ENCODE measurements around the gene B3GNT2. TPM values are rescaled to one million over a fixed set of nuclear protein-coding genes. Genes with fewer than 3 reads are reported as not detected.
A peak's percentile ranks its signal among the peaks of the same experiment; 100 is the strongest.

B3GNT2 gene
- total RNA-seq, 3 donors from 2014 or later, result 27.1 to 44.6 (median 30.0) TPM

GRCh38 chr2:62200291-62200841 lies 4.5 kb downstream of the B3GNT2 start:
- ATAC-seq (no peak), DNase-seq (no peak)
- Histone ChIP-seq H3K9me3 (no peaks in the 10 kb centered on the region), H3K36me3 (ENCODE audit: low read depth) (no peaks in the 10 kb centered on the region), H3K4me3 (no peak overlapping the region), H3K4me1 (ENCODE audit: low read depth) (peaks cover 12% of the 10 kb centered on the region)
- TF ChIP-seq CTCF (IDR thresholded peaks at IDR 0.05), result no peak
- intact Hi-C loops (cut with DNase I, micrococcal nuclease), result no loop called here

DNA sequence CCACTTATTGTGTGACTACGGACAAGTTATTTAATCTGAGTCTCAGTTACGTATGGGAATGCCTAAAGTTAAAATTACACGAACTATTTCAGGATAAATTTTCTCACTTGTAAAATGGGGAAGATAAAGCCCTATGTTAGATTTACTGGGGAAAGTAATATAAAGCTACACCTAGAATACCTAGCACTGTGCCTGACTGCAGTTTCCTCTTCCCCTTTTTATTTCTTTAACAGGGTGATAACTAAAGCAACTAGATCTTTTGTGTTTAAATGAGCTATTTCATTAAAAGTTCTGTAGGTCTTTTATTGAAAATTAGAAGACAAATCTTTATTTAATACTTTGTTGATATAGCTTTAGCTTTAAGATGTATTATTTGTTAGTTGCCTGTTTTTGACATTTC lies 5.0 kb downstream of the B3GNT2 start:
- ATAC-seq, result no peak
- DNase-seq, result no peak
- no peaks in the 10 kb centered on the region for H3K9me3 ChIP-seq
- TF ChIP-seq CTCF (IDR thresholded peaks at IDR 0.05), result no peak
- peaks cover 12% of the 10 kb centered on the region for H3K4me1 ChIP-seq (ENCODE audit: low read depth)
- no peaks in the 10 kb centered on the region for H3K36me3 ChIP-seq (ENCODE audit: low read depth)
- intact Hi-C loops (cut with DNase I, micrococcal nuclease), result no loop called here
- no peak overlapping the region for H3K4me3 ChIP-seq

GRCh38 chr2:62201307-62201706 lies 5.4 kb downstream of the B3GNT2 start:
- DNase-seq, result no peak
- no peak for ATAC-seq

DNA sequence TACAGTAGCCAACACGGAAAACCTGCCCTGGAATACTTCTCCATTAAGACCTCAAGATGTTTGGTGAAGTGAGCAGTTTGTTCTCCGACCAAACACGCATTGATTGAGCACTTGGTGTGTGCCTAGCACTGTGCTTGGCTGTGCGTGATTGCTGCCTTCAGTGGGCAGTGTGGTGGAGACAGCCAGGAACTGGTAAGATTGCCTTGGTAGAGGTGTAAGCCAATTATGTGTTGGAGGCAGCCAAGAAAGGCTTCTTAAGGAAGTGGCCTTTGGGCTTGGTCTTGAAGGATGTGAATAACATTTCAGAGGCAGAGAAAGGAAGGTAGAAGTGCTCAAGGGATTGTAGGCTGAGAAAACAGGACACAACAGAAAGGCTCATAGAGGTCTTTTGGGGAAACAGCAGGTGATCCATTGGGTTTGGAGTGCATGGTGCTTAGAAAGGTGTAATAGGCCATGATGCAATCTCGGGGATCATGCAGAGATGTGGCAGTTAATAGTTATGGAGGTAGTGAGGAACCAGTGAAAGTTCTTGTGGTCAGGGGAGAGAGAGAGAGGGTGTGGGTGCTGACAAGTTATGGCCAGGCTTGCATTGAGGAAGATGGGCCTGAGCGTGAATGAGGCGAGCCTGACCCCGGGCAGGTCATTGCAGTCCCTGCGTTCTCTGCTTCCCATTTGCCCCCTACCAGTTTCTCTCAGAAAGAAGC lies 6.3 kb downstream of the B3GNT2 start:
- H3K36me3 ChIP-seq (ENCODE audit: low read depth), result no peaks in the 10 kb centered on the region
- no peak for TF ChIP-seq CTCF (IDR thresholded peaks at IDR 0.05)
- H3K9me3 ChIP-seq, result no peaks in the 10 kb centered on the region
- DNase-seq, result no peak
- intact Hi-C loops (cut with DNase I, micrococcal nuclease), result no loop called here
- no peak overlapping the region for H3K4me3 ChIP-seq
- ATAC-seq, result peak; percentile 28
- H3K4me1 ChIP-seq (ENCODE audit: low read depth), result peaks cover 12% of the 10 kb centered on the region

More at GRCh38 chr2:62201307-62201706, 5.4 kb downstream of the B3GNT2 start:
- Histone ChIP-seq H3K9me3 (no peaks in the 10 kb centered on the region), H3K36me3 (ENCODE audit: low read depth) (no peaks in the 10 kb centered on the region), H3K4me1 (ENCODE audit: low read depth) (peaks cover 12% of the 10 kb centered on the region), H3K4me3 (no peak overlapping the region)
- intact Hi-C loops (cut with DNase I, micrococcal nuclease), result no loop called here
- no peak for TF ChIP-seq CTCF (IDR thresholded peaks at IDR 0.05)

- H3K9me3 ChIP-seq, result no peaks in the 10 kb centered on the region
- DNase-seq, result no peak
- no peak overlapping the region for H3K4me3 ChIP-seq
- H3K4me1 ChIP-seq (ENCODE audit: low read depth), result peaks cover 12% of the 10 kb centered on the region
- H3K36me3 ChIP-seq (ENCODE audit: low read depth), result no peaks in the 10 kb centered on the region
- TF ChIP-seq CTCF (IDR thresholded peaks at IDR 0.05), result no peak
- intact Hi-C loops (cut with DNase I, micrococcal nuclease), result no loop called here
- no peak for ATAC-seq
Measured at GRCh38 chr2:62202729-62203128, 6.8 kb downstream of the B3GNT2 start.

All from mucosa of descending colon (tissue), 3 donors.